Tibial artery (tissue), 4 donors: ENCODE measurements around the gene MRPL14.
"Not testable (repeated sequence)": the region's sequence is repeated elsewhere in the genome, so short reads cannot be mapped to it uniquely, and the experiment has no call there.

ENCODE experiments used
- DNase-seq, 2 donors: peaks; one replicate each; pipeline ENCODE4 v3.0.0-alpha.2; 2019
- H3K27ac ChIP-seq, 2 donors: fragments of 200-600 bp; sonication (generic) in 1 of 2; 1 replicate in 1 of 2; 2 replicates in 1 of 2; pipeline ENCODE4 v1.5.1; 2018 to 2019; ENCODE audit warnings: mild to moderate bottlenecking in 1 of 2
- H3K27me3 ChIP-seq, 2 donors: fragments of 200-600 bp; sonication (generic) in 1 of 2; one replicate each; pipeline versions ENCODE4 v1.5.1 to v1.6.0; 2016 to 2019
- H3K36me3 ChIP-seq, 3 donors: fragments of 200-600 bp; sonication (generic) in 2 of 3; one replicate each; pipeline ENCODE4 v1.5.1; 2016 to 2019; ENCODE audit warnings: mild to moderate bottlenecking in 2 of 3
- H3K4me1 ChIP-seq, 4 donors: fragments of 200-600 bp; sonication (generic) in 2 of 4; 1 replicate in 3 of 4; 2 replicates in 1 of 4; pipeline ENCODE4 v1.5.1; 2016 to 2019
- H3K4me3 ChIP-seq, 2 donors: fragments of 200-600 bp; sonication (generic) in 1 of 2; 1 replicate in 1 of 2; 2 replicates in 1 of 2; pipeline ENCODE4 v1.5.1; 2018 to 2019; ENCODE audit warnings: mild to moderate bottlenecking in 2 of 2
- H3K9me3 ChIP-seq, 3 donors: fragments of 200-600 bp; sonication (generic) in 1 of 3; one replicate each; pipeline ENCODE4 v1.5.1; 2016 to 2019
- CTCF ChIP-seq, 2 experiments: fragments of 200-600 bp in 1 of 2; fragments of 450-650 bp in 1 of 2; IDR thresholded peaks; one replicate each; pipeline ENCODE4 v1.5.1; 2017 to 2019; ENCODE audit warnings: antibody characterized with exemption in 2 of 2, mild to moderate bottlenecking in 1 of 2, moderate library complexity in 1 of 2
- intact Hi-C: fragments of 100-400 bp; cut with DNase I; formaldehyde crosslinking; loops from one replicate; pipeline ENCODE4 v1.15.0; 2023; ENCODE audit warnings: low total_unique reads

Gene MRPL14

GRCh38 chr6:44091981-44092884 is 35.0 kb downstream of the MRPL14 start:
- no peak for TF ChIP-seq CTCF (IDR thresholded peaks at IDR 0.05)
- H3K9me3 ChIP-seq = no peaks in the 10 kb centered on the region
- H3K4me3 ChIP-seq = no peak overlapping the region
- H3K27ac ChIP-seq = no peak overlapping the region
- peaks cover 0 to 2% (median 0%) of the 10 kb centered on the region in 4 donors for H3K4me1 ChIP-seq
- H3K27me3 ChIP-seq = no peaks in the 10 kb centered on the region
- H3K36me3 ChIP-seq = peaks cover 0 to 26% (median 0%) of the 10 kb centered on the region in 3 donors
- intact Hi-C loops = loop anchor here (10.0 kb wide), 1 partner anchor 173 kb away; the partner anchor contains the start of gene NFKBIE
- no peak for DNase-seq

- peaks cover 0 to 26% (median 0%) of the 10 kb centered on the region in 3 donors for H3K36me3 ChIP-seq
- not testable (repeated sequence) for H3K27me3 ChIP-seq, H3K27ac ChIP-seq, H3K4me1 ChIP-seq, DNase-seq, H3K9me3 ChIP-seq, H3K4me3 ChIP-seq
- intact Hi-C loops = loop anchor here (10.0 kb wide), 1 partner anchor 173 kb away; the partner anchor contains the start of gene NFKBIE
These were observed 35.9 kb downstream of the MRPL14 start for GRCh38 chr6:44091356-44091755.

GRCh38 chr6:44090465-44090864 is 36.8 kb downstream of the MRPL14 start:
- no peaks in the 10 kb centered on the region for H3K9me3 ChIP-seq
- no peak for TF ChIP-seq CTCF (IDR thresholded peaks at IDR 0.05)
- no peak overlapping the region for H3K4me3 ChIP-seq
- intact Hi-C loops = loop anchor here (10.0 kb wide), 1 partner anchor 174 kb away; the partner anchor contains the start of gene NFKBIE
- no peaks in the 10 kb centered on the region for H3K27me3 ChIP-seq
- no peak overlapping the region for H3K27ac ChIP-seq
- peaks cover 0 to 26% (median 0%) of the 10 kb centered on the region in 3 donors for H3K36me3 ChIP-seq
- H3K4me1 ChIP-seq = peaks cover 0 to 6% (median 0%) of the 10 kb centered on the region in 4 donors
- DNase-seq = no peak

- no peak for DNase-seq
- H3K27me3 ChIP-seq = no peaks in the 10 kb centered on the region
- H3K4me1 ChIP-seq = peaks cover 0 to 6% (median 0%) of the 10 kb centered on the region in 4 donors
- intact Hi-C loops = no loop called here
- no peaks in the 10 kb centered on the region for H3K9me3 ChIP-seq
- H3K27ac ChIP-seq = no peak overlapping the region
- no peak overlapping the region for H3K4me3 ChIP-seq
- peaks cover 0 to 16% (median 0%) of the 10 kb centered on the region in 3 donors for H3K36me3 ChIP-seq
- no peak for TF ChIP-seq CTCF (IDR thresholded peaks at IDR 0.05)
These were observed 38.2 kb downstream of the MRPL14 start for GRCh38 chr6:44088827-44089590.

- Histone ChIP-seq H3K27me3 (no peaks in the 10 kb centered on the region), H3K4me1 (peaks cover 0 to 6% (median 0%) of the 10 kb centered on the region in 4 donors), H3K4me3 (no peak overlapping the region), H3K27ac (no peak overlapping the region), H3K36me3 (peaks cover 0 to 10% (median 0%) of the 10 kb centered on the region in 3 donors), H3K9me3 (no peaks in the 10 kb centered on the region)
- no peak for TF ChIP-seq CTCF (IDR thresholded peaks at IDR 0.05)
- DNase-seq = no peak
- intact Hi-C loops = no loop called here
These were observed 39.6 kb downstream of the MRPL14 start for GRCh38 chr6:44087623-44088022.
